Hematopoietic multipotent progenitor cell treated with erythropoietin and hydrocortisone succinate and interleukin-3 and kit ligand, for 15 days (in vitro differentiated cells): Measurements from ENCODE around the gene XPOT.

Experiments used
- DNase-seq: peaks from one replicate; pipeline ENCODE4 v3.0.0-alpha.2; 2015; ENCODE audit warnings: low spot score

The XPOT gene

DNA sequence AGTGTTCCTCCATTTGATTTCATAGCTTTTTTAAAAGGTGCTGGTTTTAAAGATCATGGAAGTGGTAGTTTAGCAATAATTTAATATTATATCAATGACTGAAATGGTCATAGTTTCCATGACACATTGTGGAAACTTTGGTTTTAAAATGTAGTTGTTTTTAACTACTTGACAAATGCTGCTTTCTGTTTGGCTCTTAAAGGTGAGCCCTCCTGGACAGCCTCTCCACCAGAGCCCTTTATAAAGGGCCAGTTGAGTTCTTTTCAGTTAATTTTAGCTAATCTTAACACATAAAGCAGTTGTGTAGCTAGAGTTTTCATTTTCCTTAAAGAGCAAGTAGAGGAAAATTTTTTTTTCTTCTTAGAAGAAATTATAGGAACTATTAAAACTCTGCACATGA is 14.0 kb downstream of the XPOT start:
- DNase-seq, result no peak

DNA sequence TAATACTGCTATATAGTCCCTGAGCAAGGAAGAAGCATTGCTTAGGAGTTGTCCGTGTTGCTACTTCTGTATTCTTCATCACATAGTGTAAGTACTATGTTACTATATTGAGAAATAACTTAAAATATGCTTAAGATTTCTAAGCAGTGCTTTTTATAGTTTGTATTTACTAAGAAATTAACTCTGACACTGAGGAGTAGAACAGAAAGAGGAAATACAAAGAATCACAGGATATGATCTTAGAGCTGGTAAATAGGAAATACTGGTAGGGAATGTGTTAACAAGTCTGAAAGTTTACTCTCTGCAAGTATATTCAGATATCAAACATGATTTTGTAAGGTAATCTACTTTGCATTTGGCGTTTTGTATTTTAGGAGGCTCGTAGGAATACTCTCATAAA is 15.5 kb downstream of the XPOT start:
- no peak for DNase-seq

DNA sequence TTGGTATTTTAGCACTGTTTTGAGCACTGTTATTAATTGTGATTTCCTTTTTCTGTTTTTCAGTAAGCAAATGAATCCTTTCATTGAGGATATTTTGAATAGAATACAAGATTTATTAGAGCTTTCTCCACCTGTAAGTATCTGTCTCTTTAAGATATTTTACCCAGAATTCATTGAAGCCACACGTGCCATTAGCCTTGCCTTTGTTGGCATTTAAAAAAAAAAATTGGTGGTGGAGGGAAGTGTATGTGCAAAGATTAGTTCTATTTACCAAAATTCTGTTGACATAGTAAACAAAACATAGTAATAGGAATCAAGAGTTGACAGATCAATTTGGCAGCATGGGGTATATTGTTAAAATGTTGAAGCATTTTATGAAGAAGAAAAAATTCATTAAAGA is 23.8 kb downstream of the XPOT start:
- DNase-seq, result no peak

GRCh38 chr12:64428956-64429355 is 24.8 kb downstream of the XPOT start:
- DNase-seq, result no peak

GRCh38 chr12:64430886-64431285 is 26.7 kb downstream of the XPOT start:
- no peak for DNase-seq

- DNase-seq, result no peak
Observed at GRCh38 chr12:64431791-64432190, 27.6 kb downstream of the XPOT start.

DNA sequence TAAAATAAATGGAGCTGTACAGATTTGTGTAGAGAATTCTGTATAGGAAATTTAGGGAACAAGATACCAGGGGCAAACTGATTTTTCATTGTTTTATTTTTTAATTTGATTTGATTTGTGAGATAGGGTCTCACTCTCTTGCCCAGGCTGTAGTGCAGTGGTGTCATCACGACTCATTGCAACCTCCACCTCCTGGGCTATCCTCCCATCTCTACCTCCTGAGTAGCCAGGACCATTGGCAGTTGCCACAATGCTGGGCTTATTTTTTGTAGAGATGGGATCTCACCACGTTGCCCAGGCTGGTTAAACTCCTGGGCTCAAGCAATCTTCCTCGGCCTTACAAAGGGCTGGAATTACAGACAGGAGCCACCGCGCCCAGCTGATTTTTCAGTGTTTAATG is 29.7 kb downstream of the XPOT start:
- DNase-seq, result no peak

DNA sequence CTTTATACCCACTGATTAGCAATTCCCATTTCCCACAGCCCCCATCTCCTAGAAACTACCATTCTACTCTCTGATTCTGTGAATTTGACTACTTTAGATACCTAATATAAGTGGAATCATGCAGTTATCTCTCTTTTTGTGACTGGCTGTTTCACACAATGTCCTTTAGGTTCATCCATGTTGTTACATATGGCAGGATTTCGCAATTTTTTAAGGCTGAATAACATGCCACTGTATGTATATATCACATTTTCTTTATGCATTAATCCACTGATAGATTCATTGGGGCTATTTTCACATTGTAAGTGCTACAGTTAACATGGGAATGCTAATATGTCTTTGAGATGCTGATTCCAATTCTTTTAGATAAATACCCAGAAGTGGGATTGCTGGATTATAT is 35.9 kb downstream of the XPOT start:
- no peak for DNase-seq

DNA sequence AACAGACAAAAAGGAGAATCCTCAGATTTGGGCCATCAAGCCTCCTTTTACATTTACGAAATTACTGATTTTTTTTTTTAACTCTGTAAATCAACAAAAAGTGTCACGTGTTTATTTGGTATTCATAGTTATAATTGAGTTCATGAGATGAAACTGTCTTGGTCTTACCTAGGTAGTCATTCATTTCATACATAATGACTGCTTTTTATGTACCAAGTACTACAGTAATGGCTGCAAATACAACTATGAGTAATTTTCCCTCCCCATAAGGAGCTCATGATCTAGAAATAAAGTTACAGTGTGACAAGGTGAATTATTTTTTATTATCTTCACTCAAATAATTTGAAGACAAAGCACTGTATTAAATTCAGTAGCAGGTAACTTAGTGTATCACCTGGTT is 41.3 kb downstream of the XPOT start:
- no peak for DNase-seq

GRCh38 chr12:64446295-64446694 is 42.1 kb downstream of the XPOT start:
- no peak for DNase-seq

DNA sequence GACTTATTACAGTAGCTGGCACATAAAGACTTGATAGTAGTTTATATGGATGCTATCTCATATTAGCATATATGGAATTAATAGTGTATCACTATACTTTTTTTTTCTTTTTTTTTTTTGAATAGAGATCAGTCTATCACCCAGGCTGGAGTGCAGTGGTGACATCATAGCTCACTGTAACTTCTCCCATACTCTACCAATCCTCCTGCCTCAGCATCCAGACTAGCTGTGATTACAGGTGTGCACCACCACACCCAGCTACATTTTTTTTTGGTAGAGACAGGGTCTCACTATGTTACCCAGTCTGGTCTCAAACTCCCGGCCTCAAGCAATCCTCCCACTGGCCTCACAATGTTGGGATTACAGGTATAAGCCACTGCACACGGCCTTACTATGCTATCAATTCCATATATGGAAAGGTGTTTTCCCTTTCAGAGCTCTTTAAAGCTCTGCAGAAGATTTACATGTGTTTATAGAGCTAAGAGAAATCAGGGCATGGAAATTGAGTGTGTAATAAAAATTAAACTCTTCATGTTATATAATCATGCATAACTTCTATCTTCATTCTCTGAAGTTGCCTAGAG is 46.0 kb downstream of the XPOT start:
- DNase-seq, result no peak

- peak; percentile 12 for DNase-seq
Observed at GRCh38 chr12:64450711-64451486, 46.7 kb downstream of the XPOT start.

DNA sequence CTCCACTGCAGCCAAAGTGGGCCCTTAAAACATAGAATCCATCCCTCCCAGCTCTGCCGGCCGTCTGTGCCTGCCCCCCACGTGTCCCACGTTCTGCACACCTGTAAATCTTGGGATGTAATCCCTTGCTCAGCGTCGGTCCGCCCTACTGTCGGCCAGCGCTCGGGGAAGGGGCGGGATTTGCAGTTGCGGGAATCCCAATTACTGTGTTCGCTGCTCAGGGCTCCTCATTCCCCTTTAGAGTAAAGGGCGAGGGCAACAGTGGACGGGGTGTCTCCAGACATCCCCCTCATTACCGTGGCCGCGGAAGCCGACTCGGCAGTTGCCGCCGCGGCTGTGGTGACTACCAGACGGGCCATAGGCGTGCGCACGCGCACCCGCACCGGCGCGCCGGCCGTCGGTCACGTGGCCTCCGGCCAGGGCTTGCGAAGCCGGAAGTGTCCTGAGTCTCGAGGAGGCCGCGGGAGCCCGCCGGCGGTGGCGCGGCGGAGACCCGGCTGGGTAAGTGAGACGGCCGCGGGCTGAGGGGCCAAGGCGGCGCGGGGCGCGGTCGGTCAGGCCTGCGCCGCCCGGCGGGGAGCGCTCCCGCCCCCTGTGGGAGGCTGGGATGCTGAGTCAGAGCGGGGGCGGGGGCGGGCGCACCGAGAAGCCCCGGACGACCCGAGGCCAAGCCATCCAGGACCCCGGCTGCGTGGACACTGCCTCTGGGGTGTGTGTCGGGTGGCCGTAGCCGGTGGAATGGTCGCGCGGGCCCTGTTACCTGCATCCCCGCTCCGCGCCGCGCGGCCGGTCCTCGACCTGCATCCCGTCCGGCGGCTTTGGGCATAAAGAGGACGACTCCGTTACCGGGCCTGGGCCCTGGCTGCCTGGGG is 47.7 kb downstream of the XPOT start, which contains the start of gene TBK1:
TSS of gene TBK1 (plus strand) at position 434 of the 872 bp plus-strand sequence. CDS start 3,751 bp downstream, outside the sequence.
- DNase-seq, result peak; percentile 69

DNA sequence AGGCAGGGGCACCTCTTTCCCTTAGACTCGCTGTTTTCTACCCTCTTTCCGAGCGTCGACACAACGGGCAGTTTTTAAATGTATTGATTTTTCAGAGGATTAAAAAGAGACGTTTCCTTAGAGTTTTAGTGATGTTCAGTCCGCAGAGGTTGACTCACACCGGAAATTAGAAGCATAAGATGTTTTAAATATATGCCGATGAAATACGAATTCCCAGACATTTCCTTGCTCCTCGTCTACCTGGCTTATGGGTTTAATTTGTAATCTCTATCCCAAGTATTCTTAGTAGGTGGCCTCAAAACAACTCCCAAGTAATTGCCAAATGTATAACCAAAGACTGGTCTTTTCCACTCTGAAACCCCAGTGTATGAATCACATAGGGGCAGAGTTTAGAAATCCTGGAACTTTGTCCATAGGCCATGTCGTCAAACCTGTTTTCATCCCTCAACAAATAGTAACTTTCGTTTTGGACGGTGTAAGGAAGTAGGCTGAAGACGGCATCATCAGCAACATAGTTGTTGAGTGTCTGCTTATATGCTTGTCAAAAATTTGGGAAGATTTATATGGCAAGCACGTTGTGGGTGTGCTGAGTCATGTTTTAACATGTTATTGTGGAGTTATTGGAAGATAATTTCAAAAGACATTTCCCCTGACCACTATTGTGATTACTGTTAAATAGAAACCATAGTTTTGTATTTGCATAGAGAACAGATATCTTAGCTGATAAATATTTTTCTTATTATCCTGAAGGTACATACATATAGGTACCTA is 48.6 kb downstream of the XPOT start:
- DNase-seq, result peak; percentile 59

GRCh38 chr12:64455506-64455905 is 51.3 kb downstream of the XPOT start:
- peak; percentile 13 for DNase-seq

GRCh38 chr12:64456119-64456518 is 51.9 kb downstream of the XPOT start:
- DNase-seq, result no peak

GRCh38 chr12:64457032-64457431 is 52.8 kb downstream of the XPOT start:
- peak; percentile 66 for DNase-seq

GRCh38 chr12:64457466-64457865 is 53.3 kb downstream of the XPOT start:
- DNase-seq, result no peak

- no peak for DNase-seq
Observed at GRCh38 chr12:64457923-64458322, 53.7 kb downstream of the XPOT start.

GRCh38 chr12:64459394-64459891 is 55.3 kb downstream of the XPOT start:
- DNase-seq, result peak; percentile 39

- no peak for DNase-seq
Observed at GRCh38 chr12:64461634-64462414, 57.6 kb downstream of the XPOT start.
